ENCODE measurements around the gene GPR65.

DNA sequence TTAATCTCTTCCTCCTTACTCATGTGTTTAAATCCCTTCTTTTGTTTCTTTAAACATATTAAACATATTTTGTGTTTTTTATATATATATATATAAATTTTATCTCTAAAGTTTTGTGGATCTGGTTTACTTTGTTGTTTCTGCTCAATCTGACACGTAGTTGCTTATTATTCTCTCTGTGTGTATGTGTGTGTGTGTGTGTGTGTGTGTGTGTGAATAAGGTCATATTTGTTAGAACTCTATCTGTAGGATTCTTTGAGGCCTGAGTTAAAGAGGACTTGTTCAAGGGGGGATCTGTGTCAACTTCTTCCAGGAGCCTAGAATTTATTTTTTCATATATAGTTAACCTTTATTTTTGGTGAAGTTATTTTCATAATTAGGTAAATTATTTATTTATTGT lies 2.7 kb downstream of the GPR65 start:
- TF ChIP-seq, protein P1, sequence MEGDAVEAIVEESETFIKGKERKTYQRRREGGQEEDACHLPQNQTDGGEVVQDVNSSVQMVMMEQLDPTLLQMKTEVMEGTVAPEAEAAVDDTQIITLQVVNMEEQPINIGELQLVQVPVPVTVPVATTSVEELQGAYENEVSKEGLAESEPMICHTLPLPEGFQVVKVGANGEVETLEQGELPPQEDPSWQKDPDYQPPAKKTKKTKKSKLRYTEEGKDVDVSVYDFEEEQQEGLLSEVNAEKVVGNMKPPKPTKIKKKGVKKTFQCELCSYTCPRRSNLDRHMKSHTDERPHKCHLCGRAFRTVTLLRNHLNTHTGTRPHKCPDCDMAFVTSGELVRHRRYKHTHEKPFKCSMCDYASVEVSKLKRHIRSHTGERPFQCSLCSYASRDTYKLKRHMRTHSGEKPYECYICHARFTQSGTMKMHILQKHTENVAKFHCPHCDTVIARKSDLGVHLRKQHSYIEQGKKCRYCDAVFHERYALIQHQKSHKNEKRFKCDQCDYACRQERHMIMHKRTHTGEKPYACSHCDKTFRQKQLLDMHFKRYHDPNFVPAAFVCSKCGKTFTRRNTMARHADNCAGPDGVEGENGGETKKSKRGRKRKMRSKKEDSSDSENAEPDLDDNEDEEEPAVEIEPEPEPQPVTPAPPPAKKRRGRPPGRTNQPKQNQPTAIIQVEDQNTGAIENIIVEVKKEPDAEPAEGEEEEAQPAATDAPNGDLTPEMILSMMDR (conservative IDR thresholded peaks at IDR 0.05; ENCODE audit: low read depth, low read length), result no peak
- TF ChIP-seq EZH2phosphoT487 (IDR thresholded peaks at IDR 0.05; ENCODE audit: borderline replicate concordance, low read length), result no peak
